GM12878 (cell line): ENCODE data around the gene HSPBP1. TPM values are rescaled to one million over a fixed set of nuclear protein-coding genes. Genes with fewer than 3 reads are reported as not detected.

Source experiments
- ATAC-seq: fragments of 200-7000 bp; cut with Tn5 transposase; 3 replicates; pipeline ENCODE4 v1.9.1; 2020; ENCODE audit warnings: mild to moderate bottlenecking, moderate library complexity
- BruUV-seq: library from RNA; stranded (reverse); fragments of 400-500 nt; replicated peaks from 2 replicates; lab custom pipeline; 2021; lab: Mats Ljungman, UMichigan
- CTCF ChIA-PET: fragments of 300-600 bp; sonication (Branson Sonifier 250); formaldehyde crosslinking; extraction: SDS; loops from one replicate; lab custom pipeline; 2021; ENCODE audit warnings: inconsistent platforms; lab: Yijun Ruan, JAX
- POLR2A ChIA-PET: fragments of 350-600 bp; formaldehyde crosslinking; extraction: SDS; loops from one replicate; lab custom pipeline; 2021; ENCODE audit warnings: inconsistent platforms; lab: Charles Lee
- RAD21 ChIA-PET: fragments of 300-600 bp; sonication (Branson Sonifier 250); formaldehyde crosslinking; loops from one replicate; lab custom pipeline; 2023; ENCODE audit warnings: antibody characterized with exemption; ENCODE audit not compliant: unreplicated experiment; lab: Charles Lee
- SMC1A ChIA-PET: fragments of 300-600 bp; sonication (Branson Sonifier 250); formaldehyde crosslinking; loops from one replicate; lab custom pipeline; 2023; ENCODE audit not compliant: unreplicated experiment, uncharacterized antibody; lab: Charles Lee
- DNase-seq: peaks from one replicate; pipeline ENCODE4 v3.0.0-alpha.2; 2011; ENCODE audit warnings: low read depth, low spot score
- FAIRE-seq: peaks from 3 replicates; lab custom pipeline; 2011; peaks lifted over from hg19 to GRCh38; lab: Jason Lieb, UNC
- H2AFZ ChIP-seq: 2 replicates; pipeline ENCODE4 v1.6.0; 2011; ENCODE audit warnings: low read depth, low read length, control low read depth; ENCODE audit not compliant: control insufficient read depth
- H3K27ac ChIP-seq: 2 replicates; pipeline ENCODE4 v1.5.1; 2011; ENCODE audit warnings: control low read depth; ENCODE audit not compliant: control insufficient read depth, insufficient read depth
- H3K27me3 ChIP-seq, 2 experiments: replicated peaks in 1 of 2; 2 replicates each; pipeline versions ENCODE4 v1.6.0 to v1.6.1; 2011; ENCODE audit warnings: low read length in 1 of 2; ENCODE audit not compliant: control insufficient read depth in 2 of 2, insufficient read depth in 2 of 2
- H3K36me3 ChIP-seq, 2 experiments: 2 replicates each; pipeline ENCODE4 v1.5.1; 2011; ENCODE audit warnings: low read length in 1 of 2; ENCODE audit not compliant: control insufficient read depth in 2 of 2, insufficient read depth in 2 of 2
- H3K4me1 ChIP-seq: 2 replicates; pipeline ENCODE4 v1.6.1; 2011; ENCODE audit warnings: mild to moderate bottlenecking, low read length, moderate library complexity, mixed read lengths; ENCODE audit not compliant: control insufficient read depth, insufficient read depth
- H3K4me2 ChIP-seq: 2 replicates; pipeline ENCODE4 v1.6.0; 2011; ENCODE audit warnings: control low read depth; ENCODE audit not compliant: control insufficient read depth, insufficient read depth
- H3K4me3 ChIP-seq: fragments of 200-600 bp; sonication (generic); 2 replicates; pipeline ENCODE4 v1.5.1; 2016
- H3K79me2 ChIP-seq: 2 replicates; pipeline ENCODE4 v1.6.0; 2011; ENCODE audit warnings: low read length; ENCODE audit not compliant: control insufficient read depth, insufficient read depth
- H3K9ac ChIP-seq: 2 replicates; pipeline ENCODE4 v1.8.0; 2011; ENCODE audit warnings: low read length, control low read depth, mixed read lengths; ENCODE audit not compliant: control insufficient read depth, insufficient read depth
- H3K9me3 ChIP-seq: replicated peaks from 3 replicates; pipeline ENCODE4 v1.5.1; 2011; ENCODE audit warnings: mild to moderate bottlenecking, low read length; ENCODE audit not compliant: control insufficient read depth, insufficient read depth
- H4K20me1 ChIP-seq: 2 replicates; pipeline ENCODE4 v1.6.0; 2011; ENCODE audit not compliant: control insufficient read depth, insufficient read depth
- BRCA1 ChIP-seq: IDR thresholded peaks from 2 replicates; pipeline ENCODE4 v1.6.1; 2011; ENCODE audit warnings: low read depth, low read length, improper control_type of control experiment
- CHD1 ChIP-seq: IDR thresholded peaks from 2 replicates; pipeline ENCODE4 v1.6.1; 2012; ENCODE audit warnings: low read depth, low read length, improper control_type of control experiment
- CTCF ChIP-seq, 3 experiments: IDR thresholded peaks in 2 of 3; conservative IDR thresholded peaks in 1 of 3; 2 replicates each; pipeline ENCODE4 v1.5.1; 2011; ENCODE audit warnings: low read depth in 3 of 3, low read length in 3 of 3, mild to moderate bottlenecking in 3 of 3, control low read depth in 2 of 3, moderate library complexity in 2 of 3, inconsistent platforms in 1 of 3, mixed read lengths in 1 of 3; ENCODE audit not compliant: control insufficient read depth in 2 of 3, insufficient read depth in 1 of 3; ENCODE audit errors: extremely low read depth in 1 of 3
- EED ChIP-seq: sonication (generic); IDR thresholded peaks from 2 replicates; pipeline ENCODE4 v1.6.1; 2016; ENCODE audit warnings: antibody characterized with exemption, low read depth
- KDM1A ChIP-seq: fragments of 200-600 bp; sonication (generic); IDR thresholded peaks from 2 replicates; pipeline ENCODE4 v1.6.1; 2016; ENCODE audit warnings: borderline replicate concordance
- MLLT1 ChIP-seq: fragments of 450-650 bp; IDR thresholded peaks from 2 replicates; pipeline ENCODE4 v1.6.1; 2016; ENCODE audit warnings: mild to moderate bottlenecking
- PML ChIP-seq: IDR thresholded peaks from 2 replicates; pipeline ENCODE4 v1.6.1; 2012; ENCODE audit warnings: low read length, inconsistent platforms
- RCOR1 ChIP-seq: conservative IDR thresholded peaks from 2 replicates; pipeline ENCODE4 v1.6.1; 2012; ENCODE audit warnings: low read depth, low read length, improper control_type of control experiment
- SREBF2 ChIP-seq: IDR thresholded peaks from 2 replicates; pipeline ENCODE4 v1.6.1; 2012; ENCODE audit warnings: mild to moderate bottlenecking, low read length
- SRF ChIP-seq, 2 experiments: IDR thresholded peaks; 2 replicates each; pipeline ENCODE4 v1.6.1; 2011; ENCODE audit warnings: low read depth in 2 of 2, low read length in 2 of 2, mild to moderate bottlenecking in 1 of 2, moderate library complexity in 1 of 2
- SUPT20H ChIP-seq: IDR thresholded peaks from 2 replicates; pipeline ENCODE4 v1.6.1; 2011; ENCODE audit warnings: low read depth, mild to moderate bottlenecking, low read length, moderate library complexity, borderline replicate concordance; ENCODE audit not compliant: control insufficient read depth
- TCF7 ChIP-seq: IDR thresholded peaks from 2 replicates; pipeline ENCODE4 v1.6.1; 2014; ENCODE audit warnings: antibody characterized with exemption, borderline replicate concordance
- YBX1 ChIP-seq: fragments of 450-650 bp; IDR thresholded peaks from 2 replicates; pipeline ENCODE4 v1.6.1; 2016; ENCODE audit warnings: antibody characterized with exemption
- WGBS: methylation state at CpG from one replicate; pipeline ENCODE4 v1.1.6; 2016; ENCODE audit warnings: low lambda C conversion rate; ENCODE audit not compliant: insufficient replicate concordance, insufficient coverage; ENCODE audit errors: missing lambda C conversion rate; 5-methylcytosine and 5-hydroxymethylcytosine counted together
- in situ Hi-C: fragments of 300-500 bp; cut with MboI; formaldehyde crosslinking; loops from 9 replicates; pipeline ENCODE4 v1.14.3; 2018; ENCODE audit warnings: mixed read lengths
- intact Hi-C: fragments of 100-400 bp; cut with micrococcal nuclease; formaldehyde crosslinking; loops from one replicate; pipeline ENCODE4 v1.14.2; 2022; ENCODE audit not compliant: unreplicated experiment
- polyA plus RNA-seq, 11 experiments: library from polyadenylated mRNA; depleted of rRNA in 4 of 11; unstranded in 6 of 11; stranded (reverse) in 5 of 11; fragments of >200 nt; fragmentation: Nextera tagmentation in 4 of 11; fragmentation: Illumina TruSeq in 1 of 11; extraction: Ambion mirVana in 4 of 11; extraction: Trizol in 1 of 11; gene quantifications; 1 replicate in 1 of 11; 2 replicates in 10 of 11; pipeline versions ENCODE4 v1.2.1 to v1.2.3, GENCODE V29; 2011 to 2016; ENCODE audit warnings: inconsistent platforms in 2 of 11, missing spikeins in 2 of 11, low read depth in 1 of 11
- total RNA-seq, 4 experiments: library from RNA; depleted of rRNA in 3 of 4; stranded (reverse); fragments of >200 nt in 3 of 4; fragmentation: Illumina TruSeq in 1 of 4; extraction: Trizol in 1 of 4; gene quantifications; 2 replicates each; pipeline versions ENCODE4 v1.2.1 to v1.2.3, GENCODE V29; 2013 to 2021
- TF ChIP-seq, protein P1 (sequence below): IDR thresholded peaks from 2 replicates; pipeline ENCODE4 v1.6.1; 2011; ENCODE audit warnings: mild to moderate bottlenecking, low read depth, low read length, moderate library complexity; ENCODE audit not compliant: insufficient replicate concordance
- TF ChIP-seq, protein P2 (sequence below): IDR thresholded peaks from 2 replicates; pipeline ENCODE4 v1.6.1; 2011; ENCODE audit warnings: low read depth, mild to moderate bottlenecking, low read length, moderate library complexity, borderline replicate concordance; ENCODE audit errors: extremely low read depth

The HSPBP1 gene
- total and polyA plus RNA-seq, 10 of the 15 experiments (the other 5 are each of a cell fraction or from before 2014, with no cell fraction given) = 0.18 to 83.3 (median 23.0) TPM

GRCh38 chr19:55213547-55213946 is 66.4 kb downstream of the HSPBP1 start:
- no peak for FAIRE-seq
- Histone ChIP-seq H3K4me1 (no peaks in the 10 kb centered on the region), H3K4me3 (no peak overlapping the region), H4K20me1 (no peaks in the 10 kb centered on the region), H3K79me2 (no peaks in the 10 kb centered on the region), H3K9me3 (peaks cover 3% of the 10 kb centered on the region; the same call in 1 of the 3 replicates), H2AFZ (no peak overlapping the region), H3K9ac (no peak overlapping the region), H3K36me3 (no peaks in the 10 kb centered on the region), H3K4me2 (no peak overlapping the region), H3K27me3 (no peaks in the 10 kb centered on the region), H3K27ac (no peak overlapping the region)
- in situ Hi-C loops = loop anchor here (5.0 kb wide), 1 partner anchor 204 kb away; no protein-coding TSS in a partner anchor
- DNase-seq = no peak
- RAD21 ChIA-PET = interaction anchor here (0.6 to 1.2 kb wide), 3 partner anchors 46 to 204 kb away, joined by 3 to 5 read pairs (median 3); no protein-coding TSS in a partner anchor
- no peak for ATAC-seq
- CTCF ChIA-PET = interaction anchor here (0.6 to 0.9 kb wide), 3 partner anchors 10 to 200 kb away, joined by 3 read pairs; partner anchors contain the start of gene HSPBP1
- 68% methylated on average over 7 of the region's 7 CpGs for WGBS
- intact Hi-C loops = no loop called here
- BruUV-seq = no TSS peak
- POLR2A ChIA-PET = no interaction called here
- SMC1A ChIA-PET = interaction anchor here (1.4 kb wide), 1 partner anchor 206 kb away, joined by 3 read pairs; no protein-coding TSS in a partner anchor
- no peak for TF ChIP-seq CHD1
- no peak for TF ChIP-seq SREBF2
- no peak for TF ChIP-seq TCF7
- TF ChIP-seq YBX1 = no peak
- TF ChIP-seq EED = no peak
- TF ChIP-seq, protein P1, sequence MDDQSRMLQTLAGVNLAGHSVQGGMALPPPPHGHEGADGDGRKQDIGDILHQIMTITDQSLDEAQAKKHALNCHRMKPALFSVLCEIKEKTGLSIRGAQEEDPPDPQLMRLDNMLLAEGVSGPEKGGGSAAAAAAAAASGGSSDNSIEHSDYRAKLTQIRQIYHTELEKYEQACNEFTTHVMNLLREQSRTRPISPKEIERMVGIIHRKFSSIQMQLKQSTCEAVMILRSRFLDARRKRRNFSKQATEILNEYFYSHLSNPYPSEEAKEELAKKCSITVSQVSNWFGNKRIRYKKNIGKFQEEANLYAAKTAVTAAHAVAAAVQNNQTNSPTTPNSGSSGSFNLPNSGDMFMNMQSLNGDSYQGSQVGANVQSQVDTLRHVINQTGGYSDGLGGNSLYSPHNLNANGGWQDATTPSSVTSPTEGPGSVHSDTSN = no peak
- no peak for TF ChIP-seq MLLT1
- TF ChIP-seq PML = no peak
- TF ChIP-seq KDM1A = no peak
- no peak for TF ChIP-seq RCOR1
- TF ChIP-seq CTCF (IDR thresholded peaks at IDR 0.05 in 2 of 3, conservative IDR thresholded peaks at IDR 0.05 in 1 of 3; ENCODE audit: control insufficient read depth in 2 of 3, extremely low read depth in 1 of 3, insufficient read depth in 1 of 3, low read depth in 3 of 3, low read length in 3 of 3) = no peak
- no peak for TF ChIP-seq SRF (IDR thresholded peaks at IDR 0.05; ENCODE audit: low read depth in 2 of 2, low read length in 2 of 2)
- TF ChIP-seq, protein P2, sequence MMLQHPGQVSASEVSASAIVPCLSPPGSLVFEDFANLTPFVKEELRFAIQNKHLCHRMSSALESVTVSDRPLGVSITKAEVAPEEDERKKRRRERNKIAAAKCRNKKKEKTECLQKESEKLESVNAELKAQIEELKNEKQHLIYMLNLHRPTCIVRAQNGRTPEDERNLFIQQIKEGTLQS = no peak
- no peak for TF ChIP-seq SUPT20H
- TF ChIP-seq BRCA1 = no peak
